ENCODE data around the gene MYH10.

MYH10 gene

GRCh38 chr17:8647956-8648355 is 17.4 kb upstream of the MYH10 start:
- no peak for DNase-seq

GRCh38 chr17:8647202-8647601 is 16.7 kb upstream of the MYH10 start:
- DNase-seq: no peak

GRCh38 chr17:8644507-8644902 is 14.0 kb upstream of the MYH10 start:
- DNase-seq: no peak

- DNase-seq: no peak
Observed at GRCh38 chr17:8643855-8644506, 13.5 kb upstream of the MYH10 start.

- DNase-seq: no peak
Observed at GRCh38 chr17:8639709-8640108, 9.2 kb upstream of the MYH10 start.

- DNase-seq: no peak
Observed at GRCh38 chr17:8632061-8632460, 1.5 kb upstream of the MYH10 start.

- DNase-seq: no peak
Observed at GRCh38 chr17:8631554-8631877, 991 bp upstream of the MYH10 start.

GRCh38 chr17:8630802-8631553 is 453 bp upstream of the MYH10 start:
- DNase-seq: peak; percentile 86

- DNase-seq: peak; percentile 33
Observed at GRCh38 chr17:8629371-8630226, 926 bp downstream of the MYH10 start.

GRCh38 chr17:8628609-8629169 is 1.8 kb downstream of the MYH10 start:
- no peak for DNase-seq

GRCh38 chr17:8628172-8628571 is 2.4 kb downstream of the MYH10 start:
- no peak for DNase-seq

GRCh38 chr17:8623591-8623990 is 6.9 kb downstream of the MYH10 start:
- DNase-seq: no peak

GRCh38 chr17:8622191-8622590 is 8.3 kb downstream of the MYH10 start:
- DNase-seq: no peak

- DNase-seq: no peak
Observed at GRCh38 chr17:8621585-8621984, 8.9 kb downstream of the MYH10 start.

- DNase-seq: no peak
Observed at GRCh38 chr17:8619294-8619693, 11.2 kb downstream of the MYH10 start.

GRCh38 chr17:8618825-8619224 is 11.7 kb downstream of the MYH10 start:
- no peak for DNase-seq

- DNase-seq: no peak
Observed at GRCh38 chr17:8614988-8615387, 15.5 kb downstream of the MYH10 start.

- no peak for DNase-seq
Observed at GRCh38 chr17:8611619-8612298, 18.8 kb downstream of the MYH10 start.

- DNase-seq: no peak
Observed at GRCh38 chr17:8611137-8611536, 19.4 kb downstream of the MYH10 start.

- no peak for DNase-seq
Observed at GRCh38 chr17:8610558-8610957, 20.0 kb downstream of the MYH10 start.

GRCh38 chr17:8609910-8610309 is 20.6 kb downstream of the MYH10 start:
- DNase-seq: no peak

- no peak for DNase-seq
Observed at GRCh38 chr17:8608001-8608400, 22.5 kb downstream of the MYH10 start.

GRCh38 chr17:8606401-8606800 is 24.1 kb downstream of the MYH10 start:
- no peak for DNase-seq
